Bronchial epithelial cell (primary cell): ENCODE data around the gene PRKAG1. TPM values are rescaled to one million over a fixed set of nuclear protein-coding genes. Genes with fewer than 3 reads are reported as not detected.
A peak's percentile ranks its signal among the peaks of the same experiment; 100 is the strongest.

Experiments used
- DNase-seq: peaks from one replicate; pipeline ENCODE4 v3.0.0-alpha.2; 2010; ENCODE audit warnings: low read depth
- FAIRE-seq: peaks from 2 replicates; lab custom pipeline; 2011; peaks lifted over from hg19 to GRCh38; lab: Jason Lieb, UNC
- H3K27me3 ChIP-seq: 2 replicates; pipeline ENCODE4 v1.5.1; 2011; ENCODE audit warnings: low read length; ENCODE audit not compliant: control insufficient read depth, insufficient read depth
- H3K36me3 ChIP-seq: 2 replicates; pipeline ENCODE4 v1.5.1; 2011; ENCODE audit warnings: low read length; ENCODE audit not compliant: control insufficient read depth, insufficient read depth
- H3K4me3 ChIP-seq: 2 replicates; pipeline ENCODE4 v1.5.1; 2011; ENCODE audit warnings: mild to moderate bottlenecking, low read depth, low read length, control low read depth
- total RNA-seq: library from RNA; depleted of rRNA; stranded (reverse); fragments of >200 nt; gene quantifications from 2 replicates; pipeline ENCODE4 v1.2.1, GENCODE V29; 2014
- TF ChIP-seq, protein P1 (sequence below): IDR thresholded peaks from 2 replicates; pipeline ENCODE4 v1.5.1; 2011; ENCODE audit warnings: mild to moderate bottlenecking, moderate library complexity, low read length, control low read depth, inconsistent platforms; ENCODE audit not compliant: insufficient read depth, severe bottlenecking

The PRKAG1 gene
- total RNA-seq, 1 donor from 2014 or later, result 93.7 TPM

DNA sequence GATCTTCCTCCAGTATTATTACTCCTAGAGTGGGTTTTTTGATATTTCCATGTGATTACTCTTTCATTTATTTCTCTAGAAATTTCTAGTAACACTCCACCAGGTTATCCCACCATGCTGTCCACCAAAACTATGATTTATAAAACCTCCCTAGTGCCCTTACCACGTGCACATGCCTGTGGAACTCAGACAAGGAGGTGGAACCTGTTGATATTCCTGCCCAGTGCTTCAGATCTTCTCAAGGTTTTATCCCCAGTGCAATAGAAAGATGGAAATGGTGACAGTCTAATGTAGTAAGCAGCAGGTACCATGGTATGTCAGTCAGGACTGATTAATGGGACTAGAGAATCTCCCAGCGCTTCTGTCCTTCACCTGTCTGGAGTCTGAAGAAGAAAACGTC is 57.7 kb downstream of the PRKAG1 start:
- no peak for DNase-seq
- TF ChIP-seq, protein P1, sequence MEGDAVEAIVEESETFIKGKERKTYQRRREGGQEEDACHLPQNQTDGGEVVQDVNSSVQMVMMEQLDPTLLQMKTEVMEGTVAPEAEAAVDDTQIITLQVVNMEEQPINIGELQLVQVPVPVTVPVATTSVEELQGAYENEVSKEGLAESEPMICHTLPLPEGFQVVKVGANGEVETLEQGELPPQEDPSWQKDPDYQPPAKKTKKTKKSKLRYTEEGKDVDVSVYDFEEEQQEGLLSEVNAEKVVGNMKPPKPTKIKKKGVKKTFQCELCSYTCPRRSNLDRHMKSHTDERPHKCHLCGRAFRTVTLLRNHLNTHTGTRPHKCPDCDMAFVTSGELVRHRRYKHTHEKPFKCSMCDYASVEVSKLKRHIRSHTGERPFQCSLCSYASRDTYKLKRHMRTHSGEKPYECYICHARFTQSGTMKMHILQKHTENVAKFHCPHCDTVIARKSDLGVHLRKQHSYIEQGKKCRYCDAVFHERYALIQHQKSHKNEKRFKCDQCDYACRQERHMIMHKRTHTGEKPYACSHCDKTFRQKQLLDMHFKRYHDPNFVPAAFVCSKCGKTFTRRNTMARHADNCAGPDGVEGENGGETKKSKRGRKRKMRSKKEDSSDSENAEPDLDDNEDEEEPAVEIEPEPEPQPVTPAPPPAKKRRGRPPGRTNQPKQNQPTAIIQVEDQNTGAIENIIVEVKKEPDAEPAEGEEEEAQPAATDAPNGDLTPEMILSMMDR, result no peak
- no peaks in the 10 kb centered on the region for H3K36me3 ChIP-seq
- H3K4me3 ChIP-seq, result no peak overlapping the region
- no peak for FAIRE-seq
- H3K27me3 ChIP-seq, result no peaks in the 10 kb centered on the region

DNA sequence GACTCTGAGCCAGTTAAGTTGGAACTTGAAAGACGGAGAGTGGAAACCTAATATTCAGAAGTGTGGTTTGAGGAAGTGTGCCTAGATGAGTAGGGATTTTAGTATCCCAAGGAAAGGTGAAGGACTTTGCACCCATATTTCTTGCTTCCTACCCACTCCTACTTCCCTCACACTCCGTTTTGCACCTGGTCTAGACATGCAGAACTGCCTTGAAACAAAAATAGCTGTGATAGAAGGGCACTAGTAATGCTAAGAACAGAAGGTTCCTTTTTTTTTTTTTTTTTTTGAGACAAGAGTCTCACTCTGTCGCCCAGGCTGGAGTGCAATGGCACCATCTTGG is 60.6 kb downstream of the PRKAG1 start:
- peaks cover 5% of the 10 kb centered on the region for H3K36me3 ChIP-seq
- TF ChIP-seq, protein P1, result no peak
- H3K4me3 ChIP-seq, result no peak overlapping the region
- FAIRE-seq (no peak), DNase-seq (no peak)
- H3K27me3 ChIP-seq, result no peaks in the 10 kb centered on the region

DNA sequence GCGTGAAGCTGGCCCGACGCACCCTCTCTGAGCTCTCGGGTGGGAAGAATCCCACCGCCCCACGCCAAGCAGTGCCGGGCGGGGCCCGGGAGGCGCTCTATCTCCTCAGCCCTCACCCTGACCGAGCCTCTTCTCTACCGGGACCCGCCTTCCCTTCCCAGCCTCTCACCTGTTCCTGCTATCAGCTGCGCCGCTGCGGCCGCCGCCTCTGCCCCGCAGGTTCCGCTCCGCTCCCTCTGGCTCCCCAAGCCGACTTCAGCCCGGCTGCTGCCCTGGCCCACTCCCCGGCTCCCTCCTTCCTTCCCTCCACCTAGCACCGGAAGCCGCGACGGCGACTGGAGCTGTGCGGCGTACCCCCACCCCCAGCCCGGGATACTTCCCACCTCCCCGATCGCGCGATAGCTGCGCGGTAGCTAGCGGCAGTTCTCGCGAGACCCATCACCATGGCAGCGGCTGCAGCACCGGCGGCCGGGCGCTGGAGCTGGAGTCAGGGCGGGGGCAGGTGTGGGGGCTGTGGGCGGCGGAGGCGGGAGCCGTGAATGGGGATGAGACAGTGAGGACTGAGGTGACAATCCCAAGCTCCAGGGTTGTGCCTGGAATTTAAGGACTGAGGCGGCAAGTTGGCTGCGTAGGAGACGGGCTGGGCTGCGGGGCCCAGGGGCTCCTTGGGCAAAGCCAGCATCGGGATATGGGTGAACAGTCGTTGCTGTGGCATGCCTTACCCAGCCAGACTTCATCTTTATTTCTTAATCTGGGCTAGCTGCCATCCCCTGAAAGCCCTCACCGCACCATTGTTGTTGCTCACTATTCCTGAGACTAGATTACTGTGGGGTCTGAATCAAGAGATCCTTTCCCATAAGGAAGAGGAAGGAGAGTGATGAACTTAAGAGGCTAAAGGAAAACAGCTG is 61.2 kb downstream of the PRKAG1 start, which contains the start of gene ARF3:
TSS of gene ARF3 (minus strand) at position 347 of the 908 bp plus-strand sequence. CDS start 16,392 bp downstream, outside the sequence.
- TF ChIP-seq, protein P1, result no peak
- H3K4me3 ChIP-seq, result peak within 1 kb of the TSS; percentile 64
- H3K27me3 ChIP-seq, result no peaks in the 10 kb centered on the region
- H3K36me3 ChIP-seq, result peaks cover 6% of the 10 kb centered on the region
- DNase-seq (peak; percentile 73), FAIRE-seq (no peak)

DNA sequence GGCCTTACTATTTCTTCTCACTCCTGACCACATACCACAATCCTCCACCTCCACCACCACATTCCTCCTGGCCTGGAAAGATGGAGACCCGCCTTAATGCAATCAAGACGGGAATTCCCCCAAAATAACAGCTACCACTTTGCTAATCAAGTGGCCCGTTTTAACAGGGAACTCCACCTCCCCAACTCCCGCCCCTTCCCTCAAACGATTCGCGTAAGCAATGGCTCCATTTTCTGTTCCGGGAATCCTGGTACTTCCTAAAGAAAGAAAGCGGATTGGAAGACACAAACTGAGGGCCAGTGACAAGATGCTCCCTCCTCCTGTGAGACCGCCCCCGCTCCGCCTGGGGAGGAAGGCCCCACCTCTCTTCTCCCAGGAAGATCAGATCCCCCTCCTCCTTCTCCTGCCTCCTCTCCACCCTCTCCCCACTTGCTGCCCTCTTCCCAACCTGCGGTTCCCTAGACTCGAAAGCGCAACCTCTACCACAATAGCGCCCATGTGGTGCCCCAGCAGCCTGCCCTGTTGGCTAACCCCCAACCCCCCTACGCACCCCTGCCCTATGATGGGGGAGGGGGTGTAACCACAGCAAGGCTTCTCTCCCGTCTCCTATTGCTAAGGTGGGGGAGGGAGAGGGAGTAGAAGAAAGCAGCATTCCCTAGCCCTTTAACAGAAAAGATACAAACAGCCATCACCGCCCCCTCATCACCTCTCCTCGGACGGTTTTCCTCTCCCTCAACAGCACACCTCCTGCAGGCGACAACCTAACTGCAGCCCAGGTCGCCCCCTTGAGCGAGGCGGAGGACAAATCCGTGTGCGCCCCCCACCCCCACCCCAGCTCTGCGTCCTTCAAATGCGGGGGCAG is 62.1 kb downstream of the PRKAG1 start:
- no peaks in the 10 kb centered on the region for H3K27me3 ChIP-seq
- no peak for FAIRE-seq
- peaks cover 6% of the 10 kb centered on the region for H3K36me3 ChIP-seq
- H3K4me3 ChIP-seq, result peak overlapping the region; percentile 64
- DNase-seq, result peak; percentile 95
- TF ChIP-seq, protein P1, result peak; percentile 16

DNA sequence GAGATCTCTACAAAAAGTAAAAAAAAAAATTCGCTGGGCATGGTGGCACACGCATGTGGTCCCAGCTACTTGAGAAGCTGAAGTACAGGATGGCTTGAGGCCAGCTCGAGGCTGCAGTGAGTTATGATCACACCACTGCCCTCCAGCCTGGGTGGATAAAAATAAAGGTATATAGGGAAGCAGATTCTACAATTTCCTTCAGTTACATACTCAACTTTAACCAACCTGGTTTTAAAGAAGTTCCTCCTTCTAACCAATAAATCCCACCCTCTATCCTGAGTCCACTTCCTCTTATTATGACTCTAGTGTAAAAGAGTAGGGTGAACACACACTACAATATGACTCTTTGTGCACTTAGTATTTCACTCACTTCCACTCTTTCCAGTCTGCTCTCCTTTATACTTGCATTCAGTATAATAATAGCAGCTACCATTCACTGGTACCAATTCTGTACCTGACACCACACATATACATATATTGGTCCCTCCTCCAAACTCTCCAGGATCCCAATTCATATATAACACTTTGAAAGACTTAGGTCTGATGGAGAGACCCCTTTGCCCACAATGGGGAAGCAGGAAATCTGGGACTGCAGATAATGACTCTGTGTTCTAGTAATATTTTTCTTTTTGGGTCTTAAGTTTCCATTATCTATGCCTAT is 63.6 kb downstream of the PRKAG1 start:
- Histone ChIP-seq H3K36me3 (peaks cover 6% of the 10 kb centered on the region), H3K27me3 (no peaks in the 10 kb centered on the region), H3K4me3 (no peak overlapping the region)
- FAIRE-seq, result no peak
- TF ChIP-seq, protein P1, result no peak
- DNase-seq, result no peak
